GM19238 (cell line): ENCODE measurements around the gene TPSAB1.
"Not testable (repeated sequence)": the region's sequence is repeated elsewhere in the genome, so short reads cannot be mapped to it uniquely, and the experiment has no call there.

Experiments used
- DNase-seq: peaks from one replicate; pipeline ENCODE4 v3.0.0; 2011; ENCODE audit warnings: low spot score; ENCODE audit not compliant: insufficient read length

Gene TPSAB1

GRCh38 chr16:1265090-1265630 is 24.7 kb downstream of the TPSAB1 start:
- no peak for DNase-seq

GRCh38 chr16:1265826-1266225 is 25.3 kb downstream of the TPSAB1 start:
- no peak for DNase-seq

GRCh38 chr16:1269418-1269817 is 28.9 kb downstream of the TPSAB1 start:
- DNase-seq = not testable (repeated sequence)

- no peak for DNase-seq
Measured at GRCh38 chr16:1271380-1271723, 30.8 kb downstream of the TPSAB1 start.

GRCh38 chr16:1271724-1272413 is 31.4 kb downstream of the TPSAB1 start:
- not testable (repeated sequence) for DNase-seq

- DNase-seq = no peak
Measured at GRCh38 chr16:1272453-1273198, 32.1 kb downstream of the TPSAB1 start.

- no peak for DNase-seq
Measured at GRCh38 chr16:1273816-1274215, 33.3 kb downstream of the TPSAB1 start.

- DNase-seq = no peak
Measured at GRCh38 chr16:1274767-1275166, 34.3 kb downstream of the TPSAB1 start.

- DNase-seq = no peak
Measured at GRCh38 chr16:1275791-1276579, 35.5 kb downstream of the TPSAB1 start.

- DNase-seq = no peak
Measured at GRCh38 chr16:1276580-1276878, 36.0 kb downstream of the TPSAB1 start.

- no peak for DNase-seq
Measured at GRCh38 chr16:1277151-1277598, 36.7 kb downstream of the TPSAB1 start.

GRCh38 chr16:1277617-1278282 is 37.2 kb downstream of the TPSAB1 start:
- DNase-seq = no peak

GRCh38 chr16:1278477-1278876 is 38.0 kb downstream of the TPSAB1 start:
- DNase-seq = no peak

GRCh38 chr16:1279081-1279944 is 38.8 kb downstream of the TPSAB1 start:
- no peak for DNase-seq

- DNase-seq = no peak
Measured at GRCh38 chr16:1279945-1280589, 39.6 kb downstream of the TPSAB1 start.

GRCh38 chr16:1280783-1281182 is 40.3 kb downstream of the TPSAB1 start:
- DNase-seq = no peak

GRCh38 chr16:1281517-1281916 is 41.0 kb downstream of the TPSAB1 start:
- no peak for DNase-seq

GRCh38 chr16:1282324-1282973 is 41.9 kb downstream of the TPSAB1 start:
- DNase-seq = no peak

GRCh38 chr16:1283296-1283695 is 42.8 kb downstream of the TPSAB1 start:
- no peak for DNase-seq
